Activated CD4-positive, alpha-beta T cell treated with anti-CD3 and anti-CD28 coated beads for 4 hours (primary cell): ENCODE results near the gene CROCC2.

Experiments
- DNase-seq, 2 donors: peaks; one replicate each; pipeline ENCODE4 v3.0.0-alpha.2; 2020

Gene CROCC2

DNA sequence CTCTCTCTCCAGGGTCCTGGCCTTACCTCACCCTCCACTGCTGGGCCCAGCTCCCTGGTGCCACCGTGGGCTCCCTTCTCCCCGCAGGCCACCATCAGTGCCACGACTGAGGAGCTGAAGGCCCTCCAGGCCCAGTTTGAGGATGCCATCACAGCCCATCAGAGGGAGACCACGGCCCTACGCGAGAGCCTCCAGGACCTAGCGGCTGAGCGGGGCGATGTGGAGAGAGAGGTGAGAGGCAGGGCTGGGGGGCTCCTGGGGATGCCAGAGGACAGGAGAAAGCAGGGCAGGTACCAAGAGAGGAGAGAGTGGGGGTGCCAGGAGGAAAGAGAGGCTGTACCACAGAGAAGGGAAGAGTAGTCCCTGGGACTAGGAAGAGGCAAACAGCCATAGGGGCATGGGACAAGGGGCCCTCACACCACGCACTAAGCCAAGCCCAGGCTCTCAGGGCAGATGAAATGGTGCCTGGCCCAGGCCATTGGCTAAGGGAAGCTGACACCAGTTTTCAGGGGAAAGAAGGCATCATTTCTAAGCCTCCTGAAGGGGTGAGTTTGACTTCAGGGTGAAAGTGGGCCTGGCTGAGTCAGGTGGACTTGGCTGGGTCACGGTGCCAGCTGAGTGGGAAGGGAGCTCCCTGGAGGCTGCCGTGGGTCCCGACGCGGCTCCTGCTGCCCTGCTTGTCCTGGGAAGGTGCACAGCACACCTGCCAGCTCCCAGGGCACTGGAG lies 53.2 kb downstream of the CROCC2 start:
- DNase-seq: no peak

DNA sequence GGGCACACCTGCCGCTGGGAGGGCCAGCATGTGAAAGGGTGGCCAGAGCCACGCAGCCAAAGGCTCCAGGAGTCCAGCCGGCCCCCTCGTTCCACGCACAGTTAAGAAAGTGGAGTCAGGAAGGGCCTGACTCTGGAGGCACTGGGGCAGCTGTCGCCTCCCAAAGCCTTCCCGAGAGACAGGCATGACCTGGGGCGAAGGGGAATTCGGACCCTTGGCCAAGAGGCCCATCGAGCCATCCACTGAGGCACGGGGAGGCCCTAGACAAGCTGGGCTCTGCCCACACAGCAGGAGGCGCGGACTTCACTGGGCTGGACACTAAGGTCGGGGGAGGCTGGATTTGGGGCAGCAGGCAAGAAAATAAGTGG lies 53.8 kb downstream of the CROCC2 start:
- no peak for DNase-seq

DNA sequence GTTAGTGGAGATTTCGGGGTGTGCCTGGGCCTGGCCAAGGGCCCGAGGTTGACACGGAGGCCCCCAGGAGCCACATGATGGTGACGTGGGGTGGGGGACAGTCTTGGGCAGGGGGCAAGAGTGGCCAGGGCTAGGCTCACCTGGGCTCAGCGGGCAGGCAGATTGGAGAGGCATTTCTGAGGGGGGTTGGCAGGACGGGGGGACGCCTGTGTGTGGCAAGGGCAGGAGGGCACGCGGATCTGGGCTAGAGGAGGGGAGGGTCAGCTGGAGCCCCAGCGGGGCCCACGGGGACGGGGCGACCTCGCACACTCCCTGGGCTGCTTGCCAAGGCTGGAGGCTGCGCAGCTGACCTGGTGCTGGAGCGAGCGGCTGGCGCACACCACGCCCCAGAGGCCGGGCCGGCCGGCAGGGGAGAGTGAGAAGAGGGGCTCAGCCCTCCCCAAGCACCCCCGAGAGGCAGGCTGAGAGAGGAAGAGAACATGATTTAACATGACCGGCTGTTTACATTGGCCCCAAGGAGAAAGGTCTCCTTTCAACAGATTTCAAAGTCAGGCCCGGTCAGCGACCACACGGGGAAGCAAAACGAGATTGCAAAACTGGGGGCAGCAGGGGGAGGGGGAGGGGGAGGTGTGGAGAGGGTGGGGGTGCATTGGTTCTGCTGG lies 54.3 kb downstream of the CROCC2 start:
- DNase-seq: no peak

DNA sequence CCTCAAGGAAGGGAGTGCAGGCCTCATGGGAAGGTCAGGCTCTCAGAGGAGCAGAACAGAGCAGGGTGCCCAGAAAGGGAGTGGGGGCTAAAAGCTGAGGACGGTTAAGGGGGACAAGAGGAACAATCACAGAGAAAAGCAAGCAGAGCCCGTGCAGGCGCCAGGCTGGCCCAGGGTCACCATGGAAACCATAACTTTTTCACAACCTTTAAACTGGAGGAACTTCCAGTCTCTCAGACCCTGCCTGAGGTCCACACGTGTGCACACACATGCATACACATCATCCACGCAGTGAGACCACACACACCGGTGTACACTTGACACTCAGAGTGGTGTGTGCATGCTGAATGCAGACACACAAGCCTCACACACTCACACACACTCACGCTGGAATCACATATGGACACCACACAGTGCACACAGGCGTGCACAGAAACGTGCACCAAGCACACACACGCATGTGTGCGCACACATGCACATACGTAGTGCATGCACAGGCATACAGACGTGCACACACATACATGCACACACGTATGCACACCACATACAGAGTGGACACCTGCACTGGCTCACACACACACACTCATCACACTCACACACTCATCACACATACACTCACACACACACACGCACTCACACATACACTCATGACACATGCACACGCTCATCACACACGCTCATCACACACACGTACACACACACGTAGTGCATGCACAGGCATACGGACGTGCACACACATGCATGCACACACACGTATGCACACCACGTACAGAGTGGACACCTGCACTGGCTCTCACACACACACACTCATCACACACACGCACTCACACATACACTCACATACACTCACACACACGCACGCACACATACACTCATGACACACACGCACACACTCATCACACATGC lies 55.1 kb downstream of the CROCC2 start:
- no peak for DNase-seq

DNA sequence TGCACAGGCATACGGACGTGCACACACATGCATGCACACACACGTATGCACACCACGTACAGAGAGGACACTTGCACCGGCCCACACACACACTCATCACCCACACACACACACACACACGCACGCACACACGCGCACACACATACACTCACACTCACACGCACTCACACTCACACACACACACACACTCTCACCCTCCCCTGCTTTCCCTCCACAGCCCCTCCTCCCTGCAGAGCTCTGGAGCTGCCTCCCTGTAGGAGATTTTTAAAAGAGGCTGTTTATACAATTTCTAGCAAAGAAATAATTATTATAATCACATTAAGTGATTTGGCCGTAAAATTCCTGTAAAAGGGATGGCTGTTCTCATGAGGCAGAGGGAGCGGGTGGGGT lies 55.8 kb downstream of the CROCC2 start:
- DNase-seq: no peak

DNA sequence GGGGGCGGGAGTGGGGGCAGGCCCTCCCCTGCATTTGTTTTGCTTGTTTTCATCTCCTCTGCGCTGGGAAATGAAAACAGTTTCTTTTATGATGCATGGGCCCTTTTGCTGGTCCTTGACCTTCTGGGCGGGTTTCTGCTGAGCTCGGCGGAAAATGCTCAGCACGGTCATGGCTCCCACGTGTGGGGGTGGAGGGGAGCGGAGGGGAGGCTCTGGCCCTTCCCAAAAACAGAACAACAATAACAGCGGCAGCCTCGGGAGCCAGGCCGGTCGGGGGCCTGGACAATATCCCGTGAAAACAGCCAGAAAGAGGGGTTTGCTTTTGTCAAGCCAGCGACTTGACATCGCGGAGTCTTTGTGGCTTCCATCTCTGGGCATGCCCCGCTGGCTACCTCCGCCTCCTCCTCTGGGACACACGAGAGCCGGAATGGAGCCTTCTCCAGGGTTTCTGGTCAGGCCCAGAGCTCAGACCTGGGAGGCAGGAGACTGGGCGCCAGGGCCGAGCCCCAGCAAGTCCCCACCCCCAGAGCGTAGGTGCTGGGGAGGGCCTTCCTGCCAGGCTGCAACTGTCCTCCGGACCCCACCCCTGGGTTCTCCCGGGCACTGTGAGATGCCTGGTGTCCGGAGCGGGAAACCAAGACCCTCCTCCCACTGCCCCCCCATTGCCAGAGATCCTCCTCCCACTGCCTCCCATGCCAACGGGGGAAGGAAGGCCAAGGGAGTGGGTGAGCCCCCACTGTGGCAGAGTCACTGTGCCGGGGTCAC lies 56.3 kb downstream of the CROCC2 start:
- no peak for DNase-seq

DNA sequence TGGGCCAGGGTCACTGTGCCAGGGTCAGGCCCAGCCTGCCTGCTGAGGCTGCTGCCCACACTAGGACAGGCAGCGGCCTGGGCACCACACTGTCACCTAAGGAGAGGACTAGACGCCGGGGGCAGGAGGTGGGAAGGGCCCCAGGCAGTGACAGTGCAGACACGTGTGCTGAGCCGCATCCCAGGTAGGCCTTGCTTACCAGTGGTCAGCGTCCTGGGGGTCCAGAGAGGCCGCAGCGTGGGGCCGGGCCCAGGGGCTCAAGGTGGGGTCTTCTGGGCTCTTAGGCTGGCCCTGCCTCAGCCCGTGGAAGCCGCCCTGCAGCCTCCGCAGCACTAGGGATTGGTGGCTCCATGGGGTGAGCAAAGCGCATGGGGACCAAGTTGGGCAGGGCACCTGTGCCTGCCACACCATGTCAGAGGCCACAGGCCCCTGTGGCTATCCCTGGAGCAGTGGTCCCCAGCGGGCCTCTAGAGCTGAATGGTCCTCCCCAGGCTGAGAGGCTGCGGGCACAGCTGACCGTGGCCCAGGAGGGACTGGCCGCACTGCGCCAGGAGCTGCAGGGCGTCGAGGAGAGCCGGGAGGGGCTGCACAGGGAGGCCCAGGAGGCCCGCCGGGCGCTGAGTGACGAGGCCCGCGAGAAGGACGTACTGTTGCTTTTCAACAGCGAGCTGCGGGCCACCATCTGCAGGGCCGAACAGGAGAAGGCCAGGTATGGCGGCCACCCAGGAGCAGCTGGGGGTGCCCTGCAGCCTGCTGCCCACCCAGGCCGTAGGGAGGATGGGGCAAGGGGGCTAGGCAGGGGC lies 57.1 kb downstream of the CROCC2 start:
- DNase-seq: no peak

DNA sequence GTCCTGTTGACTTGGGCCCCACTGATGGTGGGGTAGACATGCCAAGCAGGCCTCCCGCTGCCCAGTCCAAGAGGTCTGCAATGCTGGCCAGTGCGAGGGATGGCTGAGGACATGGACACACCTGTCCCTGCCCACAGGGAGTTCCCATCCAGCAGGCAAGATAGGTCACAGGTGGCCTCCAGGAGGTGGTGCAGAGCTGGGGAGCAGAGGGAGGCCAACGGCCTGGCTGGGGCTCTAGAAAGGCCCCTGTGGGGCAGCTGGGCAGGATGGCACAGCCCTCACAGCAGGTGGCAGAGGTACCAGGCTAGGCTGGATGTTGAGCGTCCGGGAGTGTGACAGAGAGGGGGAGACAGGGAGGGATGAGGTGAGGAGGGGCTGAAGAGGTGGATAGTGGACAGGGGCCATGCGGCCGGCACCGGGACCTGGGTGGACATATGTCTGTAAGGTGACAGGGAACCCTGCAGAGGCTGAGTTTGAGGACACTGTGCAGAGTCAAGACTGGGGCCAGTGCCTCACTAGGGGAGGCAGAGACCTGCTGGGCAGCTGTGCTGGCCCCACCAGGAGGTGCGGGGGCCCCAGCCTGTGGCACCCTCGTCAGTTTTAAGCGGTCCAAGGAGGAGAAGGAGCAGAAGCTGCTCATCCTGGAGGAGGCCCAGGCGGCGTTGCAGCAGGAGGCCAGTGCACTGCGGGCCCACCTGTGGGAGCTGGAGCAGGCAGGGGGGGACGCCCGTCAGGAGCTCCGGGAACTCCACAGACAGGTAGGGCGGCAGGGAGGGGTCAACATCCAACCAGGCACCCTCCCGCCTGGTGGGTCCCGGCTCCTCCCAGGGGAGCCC lies 58.0 kb downstream of the CROCC2 start:
- DNase-seq: no peak

DNA sequence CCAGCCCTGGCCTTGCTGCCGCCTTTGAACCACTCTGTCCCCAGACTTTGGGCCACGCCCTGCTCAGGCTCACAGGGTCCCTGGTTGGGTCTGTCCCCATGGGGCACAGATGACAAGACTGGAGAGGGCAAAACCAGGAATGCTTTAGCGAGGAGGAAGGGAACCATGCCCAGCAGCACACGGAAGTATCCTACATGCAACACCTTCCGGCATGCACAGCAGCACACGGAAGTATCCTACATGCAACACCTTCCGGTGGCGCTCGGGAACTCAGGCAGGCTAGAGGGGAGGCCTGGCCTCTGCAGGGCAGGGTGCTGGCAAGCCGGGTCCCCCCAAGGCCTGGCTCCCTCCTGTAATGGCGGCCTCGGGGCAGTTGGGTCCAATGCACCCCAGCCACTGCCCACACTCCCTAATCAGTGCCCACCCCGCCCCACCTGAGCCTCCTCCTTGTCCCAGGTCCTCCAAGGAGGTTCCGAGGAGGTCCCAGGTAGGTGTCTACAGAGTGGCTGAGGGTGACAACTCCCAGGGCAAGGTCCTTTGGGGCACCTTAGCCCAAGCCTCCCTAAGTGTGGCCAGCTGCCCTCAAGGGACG lies 58.7 kb downstream of the CROCC2 start:
- no peak for DNase-seq

DNA sequence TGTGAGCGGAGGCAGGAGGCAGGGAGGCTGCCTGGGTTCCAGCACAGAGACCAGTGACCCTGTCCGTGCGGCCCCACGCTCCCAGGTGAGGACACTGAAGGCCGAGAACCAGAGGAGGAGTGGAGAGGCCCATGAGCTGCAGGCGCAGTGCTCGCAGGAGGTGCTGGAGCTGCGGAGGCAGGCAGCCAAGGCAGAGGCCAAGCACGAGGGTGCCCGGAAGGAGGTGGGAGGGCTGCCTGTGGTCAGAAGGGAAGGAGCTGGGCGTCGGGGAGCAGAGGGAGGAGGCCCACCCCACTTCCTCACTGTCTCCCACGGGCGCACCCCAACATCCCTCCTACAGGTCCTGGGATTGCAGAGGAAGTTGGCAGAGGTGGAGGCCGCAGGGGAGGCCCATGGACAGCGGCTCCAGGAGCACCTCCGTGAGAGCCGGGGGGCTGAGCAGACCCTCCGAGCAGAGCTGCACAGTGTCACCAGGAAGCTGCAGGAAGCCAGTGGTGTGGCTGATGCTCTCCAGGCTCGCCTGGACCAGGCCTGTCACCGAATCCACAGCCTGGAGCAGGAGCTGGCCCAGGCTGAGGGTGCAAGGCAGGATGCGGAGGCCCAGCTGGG lies 59.3 kb downstream of the CROCC2 start:
- no peak for DNase-seq

DNA sequence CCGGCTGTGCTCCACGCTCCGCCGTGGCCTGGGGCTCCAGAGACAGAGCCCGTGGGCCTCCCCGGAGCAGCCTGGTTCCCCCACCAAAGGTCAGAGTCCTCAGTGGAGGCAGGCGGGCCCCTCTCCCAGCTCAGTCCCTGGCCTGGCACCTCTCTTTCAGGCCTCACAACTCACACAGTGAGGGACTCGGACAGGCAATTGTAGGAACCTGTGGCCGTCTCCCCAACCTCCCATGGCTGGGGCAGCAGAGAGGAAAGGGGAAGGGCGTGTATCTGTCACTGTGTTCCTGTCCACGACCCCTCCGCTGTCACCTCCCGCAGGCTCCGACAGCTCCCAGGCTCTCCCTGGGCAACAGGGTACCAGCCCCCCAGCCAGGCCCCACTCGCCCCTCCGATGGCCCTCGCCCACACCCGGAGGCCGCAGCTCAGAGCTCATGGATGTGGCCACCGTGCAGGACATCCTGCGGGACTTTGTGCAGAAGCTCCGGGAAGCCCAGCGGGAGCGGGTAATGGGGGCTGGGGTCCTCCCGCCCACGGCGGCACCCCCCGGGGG lies 59.8 kb downstream of the CROCC2 start:
- no peak for DNase-seq

DNA sequence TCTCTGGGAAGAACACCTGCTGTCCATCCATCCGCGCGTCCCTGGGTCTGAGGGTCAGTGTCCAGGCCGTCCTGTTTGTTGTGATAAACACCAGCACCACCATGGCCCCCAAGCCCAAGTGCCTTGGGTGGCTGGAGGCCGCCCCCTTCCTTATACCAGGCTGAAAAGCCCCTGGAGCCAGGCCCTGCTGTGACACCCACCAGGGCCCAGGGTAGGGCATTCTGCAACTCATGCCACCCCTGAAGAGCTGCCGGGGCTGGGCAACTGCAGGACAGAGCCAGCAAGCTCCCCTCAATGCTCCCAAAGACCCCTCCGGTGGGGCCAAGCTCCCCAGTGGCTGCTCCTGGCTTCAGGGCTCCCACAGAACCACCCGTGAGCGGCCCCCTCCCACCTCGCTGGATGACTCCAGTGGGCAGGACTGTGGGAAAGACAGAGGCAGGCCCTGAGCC lies 60.3 kb downstream of the CROCC2 start:
- no peak for DNase-seq

DNA sequence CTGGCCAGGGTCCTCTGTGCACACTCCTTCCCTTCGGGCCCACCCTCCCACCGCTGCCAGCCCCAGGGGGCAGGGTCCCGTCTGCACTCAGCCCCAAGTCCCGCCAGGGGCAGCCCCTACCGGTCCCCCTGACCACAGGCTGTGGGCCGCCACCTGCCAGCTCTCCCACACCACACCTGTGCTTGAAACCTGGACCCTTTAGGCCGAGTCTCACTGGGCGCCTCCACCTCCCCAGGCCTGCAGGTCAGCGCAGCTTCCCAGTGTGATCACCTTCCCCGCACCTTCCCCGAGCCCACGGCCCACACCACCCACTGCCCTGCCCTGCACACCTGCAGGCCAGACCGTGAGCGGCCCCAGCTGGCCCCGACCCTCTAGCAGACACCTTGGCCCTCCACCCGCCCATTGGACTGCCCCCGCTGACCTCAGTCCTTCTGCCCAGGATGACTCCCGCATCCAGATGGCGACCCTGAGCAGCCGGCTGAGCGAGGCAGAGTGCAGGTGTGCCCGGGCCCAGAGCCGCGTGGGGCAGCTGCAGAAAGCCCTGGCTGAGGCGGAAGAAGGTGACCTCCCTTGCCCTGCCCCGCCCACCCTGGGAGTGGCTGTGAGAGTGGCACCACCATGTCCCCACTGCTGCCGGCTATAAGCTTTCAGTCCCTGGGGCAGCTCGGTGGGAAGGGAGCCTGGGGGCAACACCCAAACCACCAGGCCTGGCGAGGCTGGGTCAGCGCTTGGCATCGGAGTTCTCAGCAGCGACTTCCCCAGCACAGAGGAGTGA lies 61.0 kb downstream of the CROCC2 start:
- no peak for DNase-seq

DNA sequence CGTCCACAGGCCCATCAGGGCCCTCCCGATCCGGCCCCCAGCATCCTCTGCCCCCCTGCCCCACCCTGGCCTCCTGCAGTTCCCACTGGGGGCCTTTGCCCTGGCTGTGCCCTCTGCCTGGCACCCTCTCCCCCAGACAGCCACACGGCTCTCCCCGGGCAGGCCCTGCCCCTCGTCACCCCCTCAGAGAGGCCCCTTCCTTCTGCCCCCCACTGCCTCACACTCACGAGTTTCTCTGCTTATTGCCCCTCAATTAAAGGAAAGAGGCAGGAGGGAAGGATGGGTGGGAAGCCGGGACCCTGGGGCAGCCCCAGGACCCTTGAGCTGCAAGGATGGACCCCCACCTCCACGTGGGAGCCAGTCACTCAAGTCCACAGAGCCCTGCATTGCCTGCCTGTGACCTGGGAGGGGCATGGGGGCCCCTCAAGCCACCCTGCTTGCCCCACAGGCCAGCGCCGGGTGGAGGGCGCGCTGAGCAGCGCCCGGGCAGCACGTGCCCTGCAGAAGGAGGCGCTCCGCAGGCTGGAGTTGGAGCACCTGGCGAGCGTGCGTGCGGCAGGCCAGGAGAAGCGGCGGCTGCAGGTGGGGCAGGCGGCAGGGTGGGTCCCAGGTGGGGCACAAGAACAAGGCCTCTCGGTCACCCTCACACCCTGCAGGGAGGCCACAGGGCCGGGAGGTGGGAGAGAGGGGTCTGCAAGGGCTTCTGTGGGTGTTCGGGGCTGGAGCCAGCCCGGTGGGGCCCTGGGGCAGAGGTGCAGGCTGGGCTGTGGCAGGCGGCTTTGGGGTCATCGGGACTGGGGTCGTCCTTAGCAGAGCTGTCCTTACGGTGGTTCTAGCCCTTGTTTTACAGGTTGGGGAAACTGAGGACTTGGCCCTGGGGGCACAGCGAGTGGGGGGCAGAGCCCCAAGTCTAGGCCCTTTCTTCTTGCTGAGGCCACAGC lies 61.8 kb downstream of the CROCC2 start:
- no peak for DNase-seq

DNA sequence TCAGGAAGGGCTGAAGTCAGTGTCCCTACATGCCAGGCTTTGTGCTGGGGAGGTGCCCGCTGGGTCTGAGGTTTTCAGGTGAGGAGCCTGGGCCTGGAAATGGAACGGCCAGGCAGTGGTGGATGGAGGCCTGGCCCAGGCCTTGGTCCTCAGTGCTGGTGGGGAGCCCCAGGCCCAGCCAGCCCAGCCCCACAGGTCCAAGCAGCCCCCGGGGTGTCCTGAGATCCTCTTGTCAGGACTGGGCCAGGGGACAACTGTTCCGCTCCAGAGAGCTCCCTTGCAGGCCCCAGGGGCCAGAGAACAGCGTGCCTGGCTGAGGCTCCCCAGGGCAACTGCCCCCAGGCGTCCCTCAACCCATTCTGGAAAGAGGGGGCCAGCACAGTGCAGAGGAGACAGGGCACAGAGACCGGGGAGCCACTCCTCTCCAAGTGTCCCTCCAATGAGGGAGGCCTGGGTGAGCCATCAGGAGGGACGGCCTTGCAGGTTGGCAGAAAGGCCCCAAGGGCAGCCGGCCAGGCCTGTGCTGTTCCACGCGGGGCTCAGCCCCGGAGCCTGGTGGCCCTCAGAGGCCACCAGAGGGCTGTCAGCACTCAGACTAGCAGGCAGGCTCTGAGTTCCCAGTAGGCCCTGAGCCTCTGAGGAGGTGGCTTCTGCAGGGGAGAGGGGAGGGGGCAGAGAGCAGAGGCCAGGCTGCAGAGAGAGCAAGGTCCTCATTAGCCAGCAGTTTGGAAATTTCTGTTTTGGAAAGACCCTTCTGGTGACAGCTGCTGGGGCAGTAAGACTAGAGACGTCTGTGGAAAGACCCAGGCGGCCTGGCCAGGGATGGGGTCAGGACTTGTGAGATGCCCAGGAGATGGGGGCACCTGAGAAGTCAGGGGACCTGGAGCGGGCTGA lies 62.8 kb downstream of the CROCC2 start:
- DNase-seq: no peak

DNA sequence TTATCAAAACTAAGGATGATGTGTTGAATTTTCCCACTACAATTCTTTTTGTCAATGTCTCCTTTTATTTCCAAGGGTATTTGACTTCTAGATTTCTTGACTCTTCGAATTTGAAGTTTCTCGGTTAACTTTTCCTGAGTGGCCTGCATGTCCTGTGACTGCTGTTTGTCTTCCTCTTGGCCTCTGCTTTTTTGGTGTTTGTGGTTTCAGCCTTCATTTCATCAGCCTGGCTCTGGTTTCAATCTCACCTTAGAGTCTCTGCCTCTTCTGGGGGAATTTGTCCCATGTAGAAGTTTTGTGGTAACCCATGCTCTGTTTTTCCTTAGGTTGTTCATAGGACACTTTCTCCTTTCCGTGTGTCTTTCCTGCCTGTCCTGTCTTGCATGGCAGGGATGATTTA lies 64.0 kb downstream of the CROCC2 start:
- DNase-seq: no peak

DNA sequence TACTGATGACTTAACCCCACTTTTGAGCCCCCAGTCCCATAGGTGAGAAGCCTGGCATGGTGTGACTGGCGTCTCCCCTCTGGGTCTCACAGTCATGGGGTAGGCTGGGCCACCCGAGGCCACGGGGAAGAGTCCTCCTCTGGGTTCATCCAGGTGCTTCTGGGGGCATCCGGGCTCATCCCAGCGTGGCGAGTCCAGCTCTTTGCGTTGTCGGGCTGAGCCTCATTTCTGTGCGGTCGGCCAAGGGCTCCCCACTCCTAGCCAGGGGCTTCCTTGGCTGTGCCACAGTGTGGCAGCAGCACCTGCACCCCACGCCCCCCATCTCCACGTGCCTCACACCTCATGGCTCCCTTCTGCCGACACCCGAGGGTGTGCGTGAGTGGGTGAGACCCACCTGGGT lies 64.7 kb downstream of the CROCC2 start:
- no peak for DNase-seq
